MCF 10A (cell line): ENCODE data around the gene HDAC6. TPM values are rescaled to one million over a fixed set of nuclear protein-coding genes. Genes with fewer than 3 reads are reported as not detected.

Source experiments
- BruUV-seq: library from RNA; stranded (reverse); fragments of 400-500 nt; replicated peaks from 2 replicates; lab custom pipeline; 2021; lab: Mats Ljungman, UMichigan
- CTCF ChIA-PET: fragments of 300-600 bp; sonication (Branson Sonifier 250); formaldehyde crosslinking; extraction: SDS; loops from one replicate; lab custom pipeline; 2021; ENCODE audit warnings: antibody characterized with exemption, inconsistent platforms; lab: Yijun Ruan, JAX
- POLR2A ChIA-PET: fragments of 300-600, 350-650 bp; sonication (Branson Sonifier 250); formaldehyde crosslinking; extraction: SDS; loops from one replicate; lab custom pipeline; 2020; ENCODE audit warnings: antibody characterized with exemption, inconsistent platforms; lab: Yijun Ruan, JAX
- DNase-seq: peaks from one replicate; pipeline ENCODE4 v3.0.0-alpha.2; 2018; ENCODE audit not compliant: unreplicated experiment
- H3K27ac Mint-ChIP-seq: one replicate; pipeline ENCODE4 v1.8.0; 2022; ENCODE audit warnings: mild to moderate bottlenecking, low read depth, mixed read lengths; ENCODE audit not compliant: unreplicated experiment
- H3K27me3 Mint-ChIP-seq: one replicate; pipeline ENCODE4 v1.8.0; 2022; ENCODE audit warnings: mixed read lengths; ENCODE audit not compliant: insufficient read depth, unreplicated experiment
- H3K36me3 Mint-ChIP-seq: one replicate; pipeline ENCODE4 v1.8.0; 2022; ENCODE audit warnings: mild to moderate bottlenecking, moderate library complexity, mixed read lengths; ENCODE audit not compliant: insufficient read depth, unreplicated experiment
- H3K4me1 Mint-ChIP-seq: one replicate; pipeline ENCODE4 v1.8.0; 2022; ENCODE audit warnings: mixed read lengths; ENCODE audit not compliant: insufficient read depth, unreplicated experiment
- H3K4me3 Mint-ChIP-seq: one replicate; pipeline ENCODE4 v1.8.0; 2022; ENCODE audit warnings: mild to moderate bottlenecking, moderate library complexity, mixed read lengths; ENCODE audit not compliant: unreplicated experiment
- H3K9me3 Mint-ChIP-seq: one replicate; pipeline ENCODE4 v1.8.0; 2022; ENCODE audit warnings: mixed read lengths; ENCODE audit not compliant: unreplicated experiment
- CTCF ChIP-seq: fragments of 200-600 bp; IDR thresholded peaks from one replicate; pipeline ENCODE4 v1.8.0; 2022; ENCODE audit warnings: antibody characterized with exemption, mild to moderate bottlenecking; ENCODE audit not compliant: unreplicated experiment
- intact Hi-C: fragments of 100-400 bp; cut with micrococcal nuclease; formaldehyde crosslinking; loops from 2 replicates; pipeline ENCODE4 v1.14.1; 2022
- total RNA-seq: library from RNA; stranded (reverse); gene quantifications from 2 replicates; pipeline ENCODE4 v1.2.3, GENCODE V29; 2022

The HDAC6 gene
- total RNA-seq, 1 experiment from 2014 or later: 45.1 TPM

DNA sequence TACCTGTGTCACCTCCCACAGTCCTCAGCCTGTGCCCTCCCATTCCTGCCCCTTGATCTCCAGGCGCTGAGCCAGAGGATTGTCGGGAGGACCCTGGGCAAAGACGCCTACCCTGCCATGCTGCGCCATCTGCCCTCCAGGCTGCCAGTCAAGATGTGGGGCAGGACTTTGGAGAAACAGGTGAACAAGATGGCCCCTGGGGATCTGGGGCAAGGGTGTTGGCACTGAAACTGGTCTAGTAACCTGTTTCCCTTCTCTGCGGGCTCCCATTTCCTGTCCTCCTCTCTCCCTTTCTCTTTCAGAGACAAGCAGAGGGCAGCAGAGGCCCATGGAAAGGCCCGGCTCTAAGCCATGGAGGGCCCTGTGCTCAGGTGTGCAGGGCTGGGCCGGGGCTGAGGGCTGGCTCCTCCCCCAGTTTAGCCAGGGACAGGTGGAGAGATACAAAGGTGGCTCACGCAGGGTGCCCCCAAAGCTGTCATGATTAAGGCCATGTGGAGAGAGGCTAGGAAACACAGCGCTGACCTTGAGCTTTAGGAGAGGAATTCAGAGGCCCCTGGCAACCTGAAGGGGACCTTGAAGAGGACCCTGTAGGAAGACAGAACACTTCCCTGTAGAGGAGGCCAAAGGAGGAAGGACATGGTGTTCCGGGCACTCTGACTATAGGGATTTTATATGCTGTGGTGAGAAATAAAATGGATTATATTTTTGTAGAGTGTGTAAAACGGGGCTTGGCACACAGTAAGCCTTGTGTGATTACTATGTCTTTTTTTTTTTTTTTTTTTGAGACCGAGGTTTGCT lies 40.0 kb upstream of the HDAC6 start, which contains the start of gene GLOD5:
GLOD5 (plus strand) TSS at position 74 of the 798 bp plus-strand sequence; CDS start at position 118, 44 bp downstream.
- no peak within 1 kb of the TSS for H3K4me3 Mint-ChIP-seq
- intact Hi-C loops: loop anchor here (2.0 to 5.0 kb wide), 2 partner anchors 150 to 281 kb away; partner anchors contain the start of genes SLC35A2 and TFE3
- H3K9me3 Mint-ChIP-seq: no peaks in the 10 kb centered on the region
- peak; percentile 17 for TF ChIP-seq CTCF
- no peaks in the 10 kb centered on the region for H3K36me3 Mint-ChIP-seq
- POLR2A ChIA-PET: no interaction called here
- no TSS peak for BruUV-seq
- no peaks in the 10 kb centered on the region for H3K4me1 Mint-ChIP-seq
- peak; percentile 69 for DNase-seq
- peak within 1 kb of the TSS; percentile 65 for H3K27ac Mint-ChIP-seq
- CTCF ChIA-PET: interaction anchor here (0.6 to 1.5 kb wide), 10 partner anchors 26 to 1337 kb away, joined by 3 to 6 read pairs (median 4); partner anchors contain the start of gene SLC35A2
- peaks cover 11% of the 10 kb centered on the region for H3K27me3 Mint-ChIP-seq

DNA sequence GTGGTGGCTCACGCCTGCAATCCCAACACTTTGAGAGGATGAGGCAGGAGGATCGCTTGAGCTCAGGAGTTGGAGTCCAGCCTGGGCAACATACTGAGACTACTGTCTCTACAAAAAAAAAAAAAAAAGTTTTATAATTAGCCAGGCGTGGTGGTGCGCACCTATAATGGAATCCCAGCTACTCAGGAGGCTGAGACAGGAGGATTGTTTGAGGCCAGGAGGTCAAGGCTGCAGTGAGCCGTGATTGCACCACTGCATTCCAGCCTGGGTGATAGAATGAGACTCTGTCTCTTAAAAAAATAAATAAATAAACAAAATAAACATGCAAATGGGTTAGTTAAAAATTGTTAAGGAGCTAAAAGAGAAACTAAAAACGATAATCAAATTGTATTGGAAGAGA lies 32.6 kb upstream of the HDAC6 start:
- DNase-seq: no peak
- POLR2A ChIA-PET: interaction anchor here (0.8 kb wide), 1 partner anchor 10 kb away, joined by 3 read pairs; no protein-coding TSS in a partner anchor
- Mint-ChIP-seq H3K36me3 (no peaks in the 10 kb centered on the region), H3K27me3 (no peaks in the 10 kb centered on the region), H3K9me3 (no peaks in the 10 kb centered on the region), H3K27ac (no peak overlapping the region), H3K4me1 (no peaks in the 10 kb centered on the region), H3K4me3 (no peak overlapping the region)
- CTCF ChIA-PET: no interaction called here
- no TSS peak for BruUV-seq
- no peak for TF ChIP-seq CTCF
- intact Hi-C loops: no loop called here

DNA sequence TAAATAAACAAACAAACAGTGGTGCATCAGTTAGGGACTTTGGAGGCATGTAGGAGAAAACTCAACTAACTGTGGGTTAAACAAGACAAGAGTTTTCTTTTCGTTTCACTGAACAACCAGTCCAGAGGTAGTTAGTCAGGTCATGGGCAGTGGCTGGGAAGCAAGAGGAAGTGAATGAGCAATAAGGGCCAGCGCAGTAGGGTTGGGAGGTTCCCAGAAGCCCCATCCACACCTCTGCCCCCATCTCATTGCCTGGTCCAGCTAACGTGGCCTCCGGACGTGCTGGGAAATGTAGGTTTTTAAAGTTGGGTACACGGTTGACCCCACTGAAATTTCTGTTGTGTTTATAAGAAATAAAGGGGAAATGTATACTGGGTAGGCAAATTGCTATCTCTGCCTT lies 31.6 kb upstream of the HDAC6 start:
- no peak for DNase-seq
- intact Hi-C loops: no loop called here
- Mint-ChIP-seq H3K27ac (no peak overlapping the region), H3K4me1 (no peaks in the 10 kb centered on the region), H3K27me3 (no peaks in the 10 kb centered on the region), H3K9me3 (no peaks in the 10 kb centered on the region), H3K4me3 (no peak overlapping the region), H3K36me3 (no peaks in the 10 kb centered on the region)
- POLR2A ChIA-PET: no interaction called here
- CTCF ChIA-PET: no interaction called here
- no peak for TF ChIP-seq CTCF
- BruUV-seq: no TSS peak

DNA sequence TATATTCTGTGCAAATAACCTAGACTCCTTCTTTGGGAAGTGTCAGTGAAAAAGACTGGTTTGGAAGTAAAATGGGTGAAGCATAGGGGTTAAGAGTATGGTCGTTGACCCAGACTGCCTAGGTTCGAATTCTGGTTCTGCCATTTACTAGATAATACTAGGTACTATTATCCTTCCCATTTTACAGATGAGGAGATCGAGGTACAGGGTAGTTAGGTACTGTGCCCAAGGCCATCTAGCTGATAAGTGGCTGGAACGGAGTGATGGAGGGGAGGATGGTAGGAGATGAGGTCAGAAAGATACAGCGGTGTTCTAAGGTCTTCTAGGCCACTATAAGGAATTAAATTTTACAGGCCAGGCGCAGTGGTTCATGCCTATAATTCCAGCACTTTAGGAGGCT lies 29.3 kb upstream of the HDAC6 start:
- intact Hi-C loops: no loop called here
- POLR2A ChIA-PET: no interaction called here
- no TSS peak for BruUV-seq
- peaks cover 17% of the 10 kb centered on the region for H3K9me3 Mint-ChIP-seq
- peaks cover 17% of the 10 kb centered on the region for H3K27me3 Mint-ChIP-seq
- no peaks in the 10 kb centered on the region for H3K4me1 Mint-ChIP-seq
- no peak overlapping the region for H3K27ac Mint-ChIP-seq
- no peak for TF ChIP-seq CTCF
- CTCF ChIA-PET: no interaction called here
- DNase-seq: no peak
- H3K4me3 Mint-ChIP-seq: no peak overlapping the region
- no peaks in the 10 kb centered on the region for H3K36me3 Mint-ChIP-seq
